Measurements from ENCODE around the gene OTOA.

GRCh38 chr16:21701271-21701670, 37.5 kb downstream of the OTOA start:
- TF ChIP-seq CTCF (IDR thresholded peaks at IDR 0.05) (no peak), POLR2A (IDR thresholded peaks at IDR 0.05) (no peak)
